Heart left ventricle (tissue), 16 donors: ENCODE measurements around the gene MX2. TPM values are rescaled to one million over a fixed set of nuclear protein-coding genes. Genes with fewer than 3 reads are reported as not detected.
A peak's percentile ranks its signal among the peaks of the same experiment; 100 is the strongest.

Experiments
- ATAC-seq, 4 donors: fragments of 200-7000 bp; cut with Tn5 transposase; one replicate each; pipeline ENCODE4 v1.9.1; 2020 to 2022; ENCODE audit warnings: moderate library complexity in 4 of 4, mild to moderate bottlenecking in 3 of 4, moderate number of reproducible peaks in 1 of 4
- DNase-seq, 5 donors: peaks; one replicate each; pipeline ENCODE4 v3.0.0-alpha.2; 2020
- H3K27ac ChIP-seq, 12 donors: fragments of 200-600 bp; sonication (generic) in 4 of 12; one replicate each; pipeline versions ENCODE4 v1.5.0 to v1.8.0; 2016 to 2022; ENCODE audit warnings: mild to moderate bottlenecking in 2 of 12
- H3K27me3 ChIP-seq, 9 donors: fragments of 200-600 bp; sonication (generic) in 2 of 9; one replicate each; pipeline versions ENCODE4 v1.5.1 to v1.8.0; 2016 to 2022; ENCODE audit warnings: mild to moderate bottlenecking in 3 of 9
- H3K36me3 ChIP-seq, 9 donors: fragments of 200-600 bp; sonication (generic) in 2 of 9; one replicate each; pipeline versions ENCODE4 v1.5.0 to v1.8.0; 2018 to 2022; ENCODE audit warnings: mild to moderate bottlenecking in 2 of 9
- H3K4me1 ChIP-seq, 12 donors: fragments of 200-600 bp; sonication (generic) in 4 of 12; one replicate each; pipeline versions ENCODE4 v1.5.0 to v1.8.0; 2016 to 2022; ENCODE audit warnings: mild to moderate bottlenecking in 3 of 12
- H3K4me3 ChIP-seq, 12 donors: fragments of 200-600 bp; sonication (generic) in 4 of 12; one replicate each; pipeline versions ENCODE4 v1.5.0 to v1.8.0; 2017 to 2022; ENCODE audit warnings: mild to moderate bottlenecking in 9 of 12, moderate library complexity in 4 of 12
- H3K9me3 ChIP-seq, 12 donors: fragments of 200-600 bp; sonication (generic) in 4 of 12; one replicate each; pipeline versions ENCODE4 v1.5.0 to v1.8.0; 2016 to 2022; ENCODE audit warnings: mild to moderate bottlenecking in 1 of 12
- CTCF ChIP-seq, 12 donors: fragments of 200-600 bp; sonication (generic) in 4 of 12; IDR thresholded peaks; one replicate each; pipeline versions ENCODE4 v1.5.0 to v1.8.0; 2018 to 2022; ENCODE audit warnings: antibody characterized with exemption in 12 of 12, mild to moderate bottlenecking in 5 of 12
- POLR2A ChIP-seq, 2 donors: fragments of 450-650 bp; IDR thresholded peaks; one replicate each; pipeline ENCODE4 v1.6.1; 2017; ENCODE audit warnings: antibody characterized with exemption in 2 of 2, mild to moderate bottlenecking in 2 of 2, moderate library complexity in 2 of 2
- WGBS, 4 donors: extraction: QIAGEN DNeasy Blood & Tissue Kit in 2 of 4; methylation state at CpG; one replicate each; pipeline versions ENCODE4 v1.1.5 to v1.1.7; 2013 to 2018; 5-methylcytosine and 5-hydroxymethylcytosine counted together
- intact Hi-C, 10 donors: fragments of 100-400 bp; cut with DNase I; formaldehyde crosslinking; loops; one replicate each; pipeline versions ENCODE4 v1.11.1 to v1.14.2; 2022
- polyA plus RNA-seq, 2 donors: library from polyadenylated mRNA; stranded (reverse); fragments of 200-250 nt; gene quantifications; one replicate each; pipeline ENCODE4 v1.2.3, GENCODE V29; 2013
- total RNA-seq, 9 donors: library from RNA; depleted of rRNA in 2 of 9; stranded (reverse); fragments of >200 nt in 2 of 9; fragmentation: NEBNext Ultra II Directional in 3 of 9; extraction: Animal tissue kit (Norgen Biotek cat#: 25700) in 3 of 9; gene quantifications; one replicate each; pipeline versions ENCODE4 v1.1.0 to v1.2.4, GENCODE V29; 2016 to 2023
- donor health status: ischemic (EF 13 %, LVEDD 7.1; RV severe dilation, severe dysfunction).
- donor health status: healthy with polysubstance abuse.
- donor health status: DM: no; HTN: yes; CAD: no.
- donor health status: DM: no; HTN: no; CAD: no.
- donor health status: ischemic (EF 25% LVEDD 6.9; RV normal size, moderate dysfunction).
- donor health status: ischemic (EF 25% LVEDD 5.7; RV mildly dilated, moderate dysfunction).
- donor health status: healthy.
- donor health status: DM: yes; HTN: yes; CAD: no.
- donor health status: ischemic (EF 35%, LVEDD 5.7; RV mildly dilated, moderate dysfunction).
- donor health status: nonischemic (EF 11% LVEDD 7.7; RV severe dilation, severe dysfunction).
- donor health status: DM: yes; HTN: yes; CAD: no.
- donor health status: PGD.
- donor health status: ischemic (EF 29% LVEDD 5.4; RV normal size, mild dysfunction).
- donor health status: nonischemic (EF 23%, LVEDD 6.1; RV moderate dilation, normal function).

Gene MX2
- total and polyA plus RNA-seq, 11 donors = 3.2 to 23.3 (median 5.7) TPM

- Histone ChIP-seq H3K4me1 (peaks cover 0 to 59% (median 23%) of the 10 kb centered on the region in 12 donors), H3K27ac (peak overlapping the region in 8 of 12 donors; percentile 84 to 98 (median 94)), H3K9me3 (no peaks in the 10 kb centered on the region), H3K36me3 (peaks cover 0 to 26% (median 0%) of the 10 kb centered on the region in 9 donors), H3K27me3 (peaks cover 0 to 5% (median 0%) of the 10 kb centered on the region in 9 donors), H3K4me3 (peak overlapping the region in 5 of 12 donors; percentile 56 to 70 (median 67))
- DNase-seq (no peak), ATAC-seq (no peak)
- intact Hi-C loops = loop anchor here in 4 of 10 donors (5.0 to 10.0 kb wide), 4 partner anchors 54 to 199 kb away; partner anchors contain the start of genes BACE2 (in 2 of the 4) and MX1 (in 1 of the 4)
- TF ChIP-seq CTCF (IDR thresholded peaks at IDR 0.05) (no peak), POLR2A (IDR thresholded peaks at IDR 0.05) (no peak)
- WGBS, 4 donors = 92 to 93% (median 93%) methylated on average over 15 to 18 of the region's 18 CpGs
Observed at GRCh38 chr21:41363370-41364270, 1.8 kb downstream of the MX2 start.

DNA sequence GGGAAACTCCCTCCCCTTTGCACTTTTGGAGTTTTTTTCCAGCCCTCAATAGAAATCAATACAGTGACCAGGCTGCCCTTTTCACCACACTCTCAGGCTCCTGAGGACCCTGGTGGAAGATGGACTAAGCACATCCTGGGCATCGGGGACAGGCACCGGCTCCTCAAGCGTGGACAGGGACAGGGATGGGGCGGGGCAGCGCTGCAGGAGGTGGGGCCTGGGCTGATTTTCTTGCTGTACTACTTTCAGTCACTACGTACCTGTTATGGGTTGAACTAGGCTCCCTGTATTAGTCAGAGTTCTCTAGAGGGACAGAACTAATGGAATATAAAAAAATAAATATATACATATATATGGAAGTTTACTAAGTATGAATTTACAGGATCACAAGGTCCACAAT lies 2.5 kb downstream of the MX2 start:
- DNase-seq = no peak
- intact Hi-C loops = loop anchor here in 4 of 10 donors (5.0 to 10.0 kb wide), 4 partner anchors 53 to 200 kb away; partner anchors contain the start of genes BACE2 (in 2 of the 4) and MX1 (in 1 of the 4)
- Histone ChIP-seq H3K9me3 (no peaks in the 10 kb centered on the region), H3K4me3 (no peak overlapping the region), H3K36me3 (peaks cover 0 to 26% (median 0%) of the 10 kb centered on the region in 9 donors), H3K27me3 (peaks cover 0 to 10% (median 0%) of the 10 kb centered on the region in 9 donors), H3K4me1 (peaks cover 0 to 66% (median 29%) of the 10 kb centered on the region in 12 donors), H3K27ac (no peak overlapping the region)
- no peak for ATAC-seq
- WGBS, 4 donors = 83 to 92% (median 86%) methylated on average over 6 of the region's 6 CpGs
- no peak for TF ChIP-seq CTCF (IDR thresholded peaks at IDR 0.05)
- TF ChIP-seq POLR2A (IDR thresholded peaks at IDR 0.05) = no peak

- DNase-seq (peak in 1 of 5 donors; percentile 7), ATAC-seq (no peak)
- H3K27ac ChIP-seq = no peak overlapping the region
- H3K4me3 ChIP-seq = no peak overlapping the region
- H3K9me3 ChIP-seq = no peaks in the 10 kb centered on the region
- H3K4me1 ChIP-seq = peaks cover 0 to 78% (median 37%) of the 10 kb centered on the region in 12 donors
- TF ChIP-seq CTCF (IDR thresholded peaks at IDR 0.05) (no peak), POLR2A (IDR thresholded peaks at IDR 0.05) (no peak)
- WGBS, 4 donors = 96 to 98% (median 97%) methylated on average over 15 of the region's 15 CpGs
- peaks cover 0 to 10% (median 0%) of the 10 kb centered on the region in 9 donors for H3K27me3 ChIP-seq
- intact Hi-C loops = loop anchor here in 3 of 10 donors (5.0 to 10.0 kb wide), 3 partner anchors 57 to 201 kb away; partner anchors contain the start of gene BACE2 (in 2 of the 3)
- H3K36me3 ChIP-seq = peaks cover 0 to 26% (median 0%) of the 10 kb centered on the region in 9 donors
Observed at GRCh38 chr21:41365377-41366107, 3.7 kb downstream of the MX2 start.
